ENCODE results near the gene SPDYE3.
"Not testable (repeated sequence)": the region's sequence is repeated elsewhere in the genome, so short reads cannot be mapped to it uniquely, and the experiment has no call there.

The SPDYE3 gene

DNA sequence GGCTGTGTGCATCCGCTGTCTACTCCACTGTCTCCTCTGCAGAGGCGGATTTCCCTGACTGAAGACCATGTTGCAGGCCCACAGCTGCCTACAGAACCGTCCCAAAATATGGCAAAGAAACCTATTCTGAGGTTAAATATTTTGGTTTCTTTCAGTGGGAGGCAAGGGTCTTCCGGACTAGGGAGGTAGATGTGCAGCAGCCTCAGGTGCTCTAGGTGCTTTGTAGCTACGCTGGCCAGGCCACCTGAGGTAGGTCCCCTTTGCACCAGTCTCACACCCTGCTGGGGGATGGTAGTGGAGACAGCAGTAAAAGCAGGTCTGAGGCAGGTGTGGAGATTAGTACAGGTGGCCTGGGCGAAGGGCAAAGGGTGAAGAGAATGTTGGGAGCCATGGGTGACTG, 42.3 kb downstream of the SPDYE3 start:
- no peak for DNase-seq (ENCODE audit: low spot score)

DNA sequence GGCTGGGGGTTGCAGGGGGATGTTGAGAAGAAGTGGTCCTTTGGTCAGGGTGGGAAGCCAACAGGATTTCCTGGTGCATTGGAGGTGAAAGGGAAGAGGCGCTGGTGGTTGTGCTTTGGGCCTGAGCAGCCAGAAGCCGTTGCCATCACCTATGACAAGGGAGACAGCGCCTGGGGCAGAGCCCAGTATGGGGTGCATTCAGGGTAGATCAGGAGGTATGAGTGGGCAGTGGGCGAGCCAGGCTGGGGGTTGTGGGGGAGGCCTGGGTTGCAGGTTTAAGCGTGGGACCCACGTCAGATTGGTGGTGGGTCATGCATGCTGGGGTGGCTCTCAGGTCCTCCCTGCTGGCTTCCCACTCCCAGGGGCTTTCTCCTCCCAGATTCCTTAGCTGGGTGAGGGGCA, 44.2 kb downstream of the SPDYE3 start:
- DNase-seq (ENCODE audit: low spot score), result no peak

DNA sequence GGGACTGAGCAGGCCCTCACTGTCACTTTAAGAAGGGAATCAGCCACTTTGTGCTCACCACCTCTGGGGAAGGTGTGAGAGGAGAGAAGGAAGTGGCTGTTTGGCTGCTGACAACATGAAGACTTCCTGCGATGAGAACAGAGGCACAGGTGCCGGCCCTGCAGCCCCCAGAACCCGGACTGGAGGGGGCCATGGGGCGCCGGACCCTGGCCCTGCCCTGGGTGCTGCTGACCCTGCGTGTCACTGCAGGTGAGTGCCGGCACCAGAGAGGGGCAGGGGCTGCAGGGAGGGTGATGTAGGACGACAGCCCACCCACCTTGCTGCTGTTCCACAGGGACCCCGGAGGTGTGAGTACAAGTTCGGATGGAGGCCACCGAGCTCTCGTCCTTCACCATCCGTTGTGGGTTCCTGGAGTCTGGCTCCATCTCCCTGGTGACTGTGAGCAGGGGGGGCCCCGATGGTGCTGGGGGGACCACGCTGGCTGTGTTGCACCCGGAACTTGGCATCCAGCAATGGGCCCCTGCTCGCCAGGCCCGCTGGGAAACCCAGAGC, 44.8 kb downstream of the SPDYE3 start:
- DNase-seq (ENCODE audit: low spot score), result not testable (repeated sequence)

DNA sequence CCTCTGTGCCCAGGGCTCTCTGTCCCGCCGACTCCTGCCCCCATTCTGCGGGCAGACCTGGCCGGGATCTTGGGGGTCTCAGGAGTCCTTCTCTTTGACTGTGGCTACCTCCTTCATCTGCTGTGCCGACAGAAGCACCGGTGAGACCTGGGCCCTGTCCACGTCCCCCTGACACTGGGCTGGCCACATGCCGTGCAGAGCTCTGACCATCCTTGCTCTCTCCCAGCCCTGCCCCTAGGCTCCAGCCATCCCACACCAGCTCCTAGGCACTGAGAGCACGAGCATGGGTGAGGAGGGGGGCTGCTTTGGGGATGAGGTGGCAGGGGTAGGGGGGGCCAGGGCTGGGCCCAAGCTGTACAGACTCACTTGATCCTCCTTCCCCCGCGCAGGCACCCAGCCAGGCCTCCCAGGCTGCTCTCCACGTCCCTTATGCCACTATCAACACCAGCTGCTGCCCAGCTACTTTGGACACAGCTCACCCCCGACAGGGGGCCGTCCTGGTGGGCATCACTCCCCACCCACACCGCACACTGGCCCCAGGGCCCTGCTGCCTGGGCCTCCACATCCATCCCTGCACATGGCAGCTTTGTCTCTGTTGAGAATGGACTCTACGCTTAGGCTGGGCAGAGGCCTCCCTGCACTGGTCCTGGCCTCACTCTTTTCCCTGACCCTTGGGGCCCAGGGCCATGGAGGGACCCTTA, 45.6 kb downstream of the SPDYE3 start:
- DNase-seq (ENCODE audit: low spot score), result no peak

- DNase-seq (ENCODE audit: low spot score), result no peak
These were observed 46.3 kb downstream of the SPDYE3 start for GRCh38 chr7:100353685-100354330.

GRCh38 chr7:100356416-100357068, 49.0 kb downstream of the SPDYE3 start:
- DNase-seq (ENCODE audit: low spot score), result no peak

GRCh38 chr7:100357131-100357561, 49.6 kb downstream of the SPDYE3 start:
- DNase-seq (ENCODE audit: low spot score), result no peak

GRCh38 chr7:100358027-100358856, 50.7 kb downstream of the SPDYE3 start, which contains the start of gene PILRB:
PILRB (plus strand) TSS chr7:100358117; CDS start chr7:100358303, 186 bp downstream.
- DNase-seq (ENCODE audit: low spot score), result no peak

GRCh38 chr7:100358857-100359212, 51.3 kb downstream of the SPDYE3 start:
- no peak for DNase-seq (ENCODE audit: low spot score)

DNA sequence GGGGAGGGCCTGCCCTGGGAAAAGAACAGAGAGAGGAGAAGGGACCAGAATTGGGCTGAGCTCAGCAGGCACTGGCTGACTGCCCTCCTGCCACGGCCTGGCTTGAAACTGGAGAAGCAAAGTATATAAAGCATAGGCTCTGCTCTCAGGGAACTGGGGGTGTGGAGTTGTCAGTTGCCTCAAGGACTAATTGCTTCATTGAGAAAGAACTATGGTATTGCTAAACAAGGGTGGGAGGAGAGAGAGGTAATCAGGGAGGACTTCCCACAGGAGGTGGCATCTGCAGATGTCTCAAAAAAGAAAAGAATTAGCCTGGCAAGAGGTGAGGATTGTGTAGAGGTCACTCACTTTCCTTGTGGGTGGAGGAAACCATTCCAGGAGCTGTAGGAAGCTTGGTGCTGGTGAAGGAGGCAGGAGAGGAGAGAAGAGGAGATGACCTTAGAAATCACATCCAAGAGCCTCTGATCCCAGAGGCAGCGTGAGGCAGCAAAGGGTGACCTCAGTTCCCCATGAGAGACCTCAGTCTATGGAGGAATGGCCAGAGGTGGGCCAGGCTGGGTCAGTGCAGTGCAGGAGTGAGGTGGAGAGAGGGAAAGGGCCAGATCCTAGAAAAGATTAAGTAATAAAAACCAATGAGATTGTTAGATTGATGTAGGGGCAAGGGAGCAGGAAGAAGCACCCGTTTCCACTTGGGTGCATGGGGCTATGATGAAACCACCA, 52.8 kb downstream of the SPDYE3 start:
- DNase-seq (ENCODE audit: low spot score), result no peak

- no peak for DNase-seq (ENCODE audit: low spot score)
These were observed 55.6 kb downstream of the SPDYE3 start for GRCh38 chr7:100363098-100363497.

DNA sequence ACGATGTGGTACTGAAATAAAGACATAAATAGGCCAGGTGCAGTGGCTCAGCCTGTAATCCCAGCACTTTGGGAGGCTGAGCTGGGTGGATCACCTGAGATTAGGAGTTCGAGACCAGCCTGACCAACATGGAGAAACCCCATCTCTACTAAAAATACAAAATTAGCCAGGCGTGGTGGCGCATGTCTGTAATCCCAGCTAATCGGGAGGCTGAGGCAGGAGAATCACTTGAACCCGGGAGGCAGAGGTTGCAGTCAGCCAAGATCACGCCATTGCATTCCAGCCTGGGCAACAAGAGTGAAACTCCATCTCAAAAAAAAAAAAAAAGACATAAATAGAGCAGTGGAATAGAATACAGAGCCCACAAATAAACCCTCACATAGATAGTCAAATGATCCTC, 56.3 kb downstream of the SPDYE3 start:
- DNase-seq (ENCODE audit: low spot score), result not testable (repeated sequence)

DNA sequence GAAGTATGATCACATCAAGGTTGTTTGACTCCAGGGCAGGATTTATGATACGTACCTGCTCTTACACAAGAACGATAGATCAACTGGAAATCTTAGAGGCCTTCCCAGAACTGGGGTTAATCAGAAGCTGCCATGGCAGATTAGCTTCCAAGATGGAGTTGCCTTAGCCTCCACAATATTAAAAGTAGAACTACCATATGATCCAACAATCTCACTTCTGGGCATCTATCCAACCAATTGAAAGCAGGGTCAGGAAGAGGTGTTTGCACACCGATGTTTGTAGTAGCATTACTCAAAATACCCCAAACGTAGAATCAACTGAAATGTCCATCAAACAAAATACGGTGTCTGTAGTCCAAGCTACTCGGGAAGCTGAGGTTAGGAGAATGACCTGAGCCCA, 57.0 kb downstream of the SPDYE3 start:
- no peak for DNase-seq (ENCODE audit: low spot score)

- DNase-seq (ENCODE audit: low spot score), result not testable (repeated sequence)
These were observed 58.5 kb downstream of the SPDYE3 start for GRCh38 chr7:100365998-100366367.

DNA sequence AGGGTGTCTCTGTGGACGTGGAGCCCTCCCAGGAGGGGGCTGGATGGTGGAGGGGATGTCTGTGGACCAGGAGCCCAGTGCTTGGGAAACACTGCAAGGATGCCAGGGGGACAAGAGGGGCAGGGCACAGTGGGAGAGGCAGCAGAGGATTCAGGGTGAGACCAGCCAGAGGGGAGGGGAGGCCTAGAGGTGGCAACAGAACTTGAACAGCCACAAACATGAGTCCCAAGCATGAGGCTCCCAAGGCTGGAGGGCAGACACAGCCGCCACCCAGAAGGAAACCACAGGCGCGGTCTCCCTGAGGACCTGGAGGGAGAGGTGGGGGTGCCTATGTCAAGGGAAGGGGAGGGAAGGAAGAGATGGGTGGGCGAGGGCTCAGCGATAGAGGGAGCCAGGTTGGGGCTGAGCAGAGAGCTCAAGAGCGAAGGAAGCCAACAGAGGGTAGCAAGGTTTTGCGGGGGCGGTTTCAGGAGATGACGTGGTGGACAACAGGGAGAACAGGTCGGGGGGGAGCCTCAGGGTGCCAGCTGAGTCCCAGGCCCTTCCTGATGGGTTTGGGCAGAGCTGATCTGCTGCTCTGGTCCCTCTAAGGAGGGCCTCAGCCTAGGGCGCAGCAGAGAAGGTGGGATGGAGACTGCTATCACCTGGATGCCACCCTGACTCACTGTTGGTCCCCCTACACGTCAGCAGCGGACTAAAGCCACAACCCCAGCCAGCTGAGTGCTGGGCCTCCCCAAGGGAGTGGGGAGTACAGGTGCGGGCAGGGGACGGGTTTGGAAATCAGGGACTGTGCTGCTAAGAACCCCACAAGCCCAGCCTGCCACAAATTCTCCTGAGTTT, 59.1 kb downstream of the SPDYE3 start:
- DNase-seq (ENCODE audit: low spot score), result no peak

GRCh38 chr7:100367251-100367620, 59.7 kb downstream of the SPDYE3 start:
- DNase-seq (ENCODE audit: low spot score), result no peak

DNA sequence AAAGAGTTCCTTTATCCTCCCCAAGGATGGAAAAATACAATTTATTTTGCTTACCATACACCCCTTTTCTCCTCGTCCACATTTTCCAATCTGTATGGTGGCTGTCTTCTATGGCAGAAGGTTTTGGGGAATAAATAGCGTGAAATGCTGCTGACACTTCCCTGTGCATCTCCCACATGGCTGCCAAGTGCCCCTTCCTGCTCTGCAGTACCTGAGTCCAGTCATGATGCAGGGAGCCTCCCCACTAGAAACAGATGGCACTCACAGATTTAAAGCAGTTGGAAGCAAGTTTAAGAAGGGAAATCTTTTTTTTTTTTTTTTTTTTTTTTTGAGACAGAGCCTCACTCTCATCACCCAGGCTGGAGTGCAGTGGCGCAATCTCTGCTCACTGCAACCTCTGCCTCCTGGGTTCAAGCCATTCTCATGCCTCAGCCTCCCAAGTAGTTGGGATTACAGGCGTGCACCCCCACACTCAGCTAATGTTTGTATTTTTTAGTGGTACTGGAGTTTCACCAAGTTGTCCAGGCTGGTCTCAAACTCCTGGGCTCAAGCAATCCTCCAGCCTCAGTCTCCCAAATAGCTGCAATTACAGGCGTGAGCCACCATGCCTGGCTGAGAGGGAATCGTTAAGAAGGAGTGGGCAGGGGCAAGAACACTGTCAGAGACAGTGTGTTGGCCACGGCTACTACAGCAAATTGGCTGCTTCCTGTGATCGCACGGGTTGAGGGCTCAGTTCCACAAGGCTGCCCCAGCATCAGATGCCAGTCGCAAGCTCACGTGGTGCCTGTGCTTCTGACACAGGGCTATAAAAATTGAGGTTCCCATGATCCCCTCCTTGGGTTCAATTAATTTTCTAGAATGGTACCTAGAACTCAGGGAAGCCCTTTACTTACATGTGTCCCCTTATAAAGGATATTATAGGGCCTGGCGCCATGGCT, 60.4 kb downstream of the SPDYE3 start:
- no peak for DNase-seq (ENCODE audit: low spot score)

DNA sequence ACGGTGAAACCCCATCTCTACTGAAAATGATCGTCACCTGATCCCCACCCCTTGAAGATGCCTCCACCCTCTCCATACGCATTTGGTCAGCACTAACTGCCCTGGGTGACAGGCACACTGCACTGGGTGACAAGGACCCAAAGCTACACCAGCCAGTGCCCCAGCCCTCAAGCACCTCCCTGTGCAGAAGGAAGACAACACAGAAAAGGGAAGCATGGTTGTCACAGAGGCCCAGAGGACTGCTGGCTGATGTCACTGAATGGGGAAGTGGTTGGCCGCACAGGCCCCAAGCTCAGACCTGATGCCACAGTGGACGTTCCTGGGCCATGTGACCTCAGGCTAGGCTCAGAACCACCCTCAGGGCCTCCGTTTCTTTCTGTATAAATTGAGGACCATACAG, 61.6 kb downstream of the SPDYE3 start:
- no peak for DNase-seq (ENCODE audit: low spot score)

GRCh38 chr7:100370303-100370702, 62.8 kb downstream of the SPDYE3 start:
- no peak for DNase-seq (ENCODE audit: low spot score)
